H1 (cell line): Measurements from ENCODE around the gene GALP. TPM values are rescaled to one million over a fixed set of nuclear protein-coding genes. Genes with fewer than 3 reads are reported as not detected.

Source experiments
- CHD1 ChIP-seq: IDR thresholded peaks from 2 replicates; pipeline ENCODE4 v1.6.1; 2012; ENCODE audit warnings: low read depth, low read length, improper control_type of control experiment
- E2F6 ChIP-seq: IDR thresholded peaks from 2 replicates; pipeline ENCODE4 v1.6.1; 2012; ENCODE audit warnings: inconsistent platforms
- polyA plus RNA-seq, 7 experiments: library from polyadenylated mRNA; depleted of rRNA in 3 of 7; stranded (reverse) in 5 of 7; unstranded in 2 of 7; fragments of >200 nt in 5 of 7; fragments of 200-250 nt in 2 of 7; gene quantifications; 1 replicate in 5 of 7; 2 replicates in 1 of 7; 4 replicates in 1 of 7; pipeline versions ENCODE4 v1.2.1 to v1.2.3, GENCODE V29; 2011 to 2013; ENCODE audit warnings: missing spikeins in 2 of 7, mixed read lengths in 2 of 7
- total RNA-seq: library from RNA; stranded (reverse); fragmentation: NEBNext Ultra II Directional; extraction: Animal tissue kit (Norgen Biotek cat#: 25700); gene quantifications from 2 replicates; pipeline ENCODE4 v1.2.1, GENCODE V29; 2021

The GALP gene
- total and polyA plus RNA-seq, 2 of the 8 experiments (the other 6 are each of a cell fraction or from before 2014, with no cell fraction given) = 0.14 TPM; not detected in 1

- TF ChIP-seq E2F6 (no peak), CHD1 (no peak)
Measured at GRCh38 chr19:56134654-56134921, 41.2 kb upstream of the GALP start (continued).
